Measurements from ENCODE around the gene PLD6. TPM values are rescaled to one million over a fixed set of nuclear protein-coding genes. Genes with fewer than 3 reads are reported as not detected.
"Not testable (repeated sequence)": the region's sequence is repeated elsewhere in the genome, so short reads cannot be mapped to it uniquely, and the experiment has no call there.

Gene PLD6
- total and polyA plus RNA-seq, 8 donors: 3.4 to 5.9 (median 4.6) TPM

DNA sequence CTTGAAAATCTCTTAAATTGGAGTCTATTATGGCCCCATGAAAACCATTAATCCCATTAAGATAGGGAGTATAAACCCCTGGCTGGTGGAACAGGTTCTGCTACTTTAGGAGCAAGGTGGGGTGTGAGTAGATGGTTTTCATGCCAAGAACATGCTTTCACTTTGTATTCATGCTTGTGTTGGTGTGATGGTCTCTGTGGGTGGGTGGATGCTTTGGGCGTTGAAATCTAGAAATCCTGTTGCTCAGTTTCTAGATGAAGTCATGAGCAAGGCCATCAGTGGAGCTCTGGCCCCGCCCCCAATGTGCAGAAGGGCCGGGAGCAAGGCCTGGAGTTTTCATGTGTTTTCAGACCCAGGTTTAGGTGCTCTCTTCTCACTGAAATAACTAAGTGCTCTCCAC lies 20.1 kb downstream of the PLD6 start:
- DNase-seq (peak in 2 of 4 donors; percentile 79 to 80), ATAC-seq (peak; percentile 66)
- TF ChIP-seq, protein P1, sequence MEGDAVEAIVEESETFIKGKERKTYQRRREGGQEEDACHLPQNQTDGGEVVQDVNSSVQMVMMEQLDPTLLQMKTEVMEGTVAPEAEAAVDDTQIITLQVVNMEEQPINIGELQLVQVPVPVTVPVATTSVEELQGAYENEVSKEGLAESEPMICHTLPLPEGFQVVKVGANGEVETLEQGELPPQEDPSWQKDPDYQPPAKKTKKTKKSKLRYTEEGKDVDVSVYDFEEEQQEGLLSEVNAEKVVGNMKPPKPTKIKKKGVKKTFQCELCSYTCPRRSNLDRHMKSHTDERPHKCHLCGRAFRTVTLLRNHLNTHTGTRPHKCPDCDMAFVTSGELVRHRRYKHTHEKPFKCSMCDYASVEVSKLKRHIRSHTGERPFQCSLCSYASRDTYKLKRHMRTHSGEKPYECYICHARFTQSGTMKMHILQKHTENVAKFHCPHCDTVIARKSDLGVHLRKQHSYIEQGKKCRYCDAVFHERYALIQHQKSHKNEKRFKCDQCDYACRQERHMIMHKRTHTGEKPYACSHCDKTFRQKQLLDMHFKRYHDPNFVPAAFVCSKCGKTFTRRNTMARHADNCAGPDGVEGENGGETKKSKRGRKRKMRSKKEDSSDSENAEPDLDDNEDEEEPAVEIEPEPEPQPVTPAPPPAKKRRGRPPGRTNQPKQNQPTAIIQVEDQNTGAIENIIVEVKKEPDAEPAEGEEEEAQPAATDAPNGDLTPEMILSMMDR (IDR thresholded peaks at IDR 0.05): no peak
- Histone ChIP-seq H3K27ac (peak overlapping the region; percentile 56 to 57), H3K4me3 (no peak overlapping the region), H3K9me3 (no peaks in the 10 kb centered on the region), H3K27me3 (no peaks in the 10 kb centered on the region), H3K4me1 (peaks cover 13 to 48% of the 10 kb centered on the region in 2 donors), H3K36me3 (peaks cover 0 to 62% of the 10 kb centered on the region in 2 donors)
- intact Hi-C loops (cut with DNase I): no loop called here

DNA sequence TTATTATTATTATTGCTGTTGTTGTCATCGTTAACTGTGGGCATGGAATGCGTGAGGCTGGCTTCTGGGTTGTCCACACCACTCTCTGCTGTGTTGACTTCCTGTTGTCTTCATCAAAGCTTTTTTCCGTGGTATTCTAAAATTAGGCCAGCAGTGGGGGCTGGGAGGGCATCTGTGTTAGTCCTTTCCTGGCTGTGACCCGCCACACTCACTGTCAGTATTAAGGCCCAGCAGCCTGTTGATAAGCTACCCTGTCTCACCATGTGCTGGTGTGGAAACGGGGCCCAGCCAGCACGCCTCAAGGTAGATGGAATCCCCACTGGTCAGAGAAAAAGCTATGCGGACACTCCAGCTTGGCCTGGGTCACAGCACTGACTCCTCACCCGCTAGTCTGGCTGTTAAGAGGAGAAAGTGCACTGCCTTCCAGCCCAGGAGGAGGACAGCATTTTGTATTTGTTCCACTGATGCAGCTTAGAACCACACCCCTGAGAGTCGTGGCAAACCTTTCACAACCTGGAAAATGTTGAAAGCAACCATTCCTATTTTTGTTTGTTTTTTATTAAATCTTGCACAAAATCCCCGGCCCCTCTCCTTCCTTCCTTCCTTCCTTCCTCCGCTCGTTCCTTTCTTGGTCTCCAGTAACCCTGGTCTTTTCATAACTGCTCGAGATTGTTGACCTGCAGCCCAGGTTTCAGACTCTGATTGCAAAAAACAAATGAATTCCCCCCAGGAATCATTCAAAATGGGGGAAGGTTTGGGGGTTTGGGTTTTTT lies 21.0 kb downstream of the PLD6 start:
- Histone ChIP-seq H3K36me3 (peaks cover 0 to 71% of the 10 kb centered on the region in 2 donors), H3K4me1 (peaks cover 13 to 45% of the 10 kb centered on the region in 2 donors), H3K27ac (peak overlapping the region in 1 of 2 donors; percentile 57)
- H3K4me3 ChIP-seq; ATAC-seq; DNase-seq; H3K9me3 ChIP-seq; H3K27me3 ChIP-seq; intact Hi-C loops (cut with DNase I): not testable (repeated sequence)

DNA sequence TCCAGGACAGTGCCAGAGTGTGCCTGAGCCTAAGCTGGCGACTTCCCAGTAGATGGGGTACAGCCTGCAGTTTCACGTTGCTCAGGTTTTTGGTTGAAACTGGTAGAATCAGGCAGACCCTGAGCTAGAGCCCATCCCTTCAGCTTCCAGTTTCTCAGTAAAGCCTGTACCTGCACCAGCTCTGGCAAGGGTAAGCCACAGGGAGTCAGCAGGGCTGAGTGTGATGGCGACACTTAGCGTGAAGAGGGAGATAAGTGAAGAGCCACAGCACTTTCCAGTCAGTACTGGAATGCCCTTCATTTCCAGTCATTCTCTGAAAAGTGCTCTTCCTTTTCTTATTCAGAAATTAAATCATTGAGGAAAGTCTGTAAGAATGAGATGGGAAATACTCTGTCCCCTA lies 22.4 kb downstream of the PLD6 start:
- DNase-seq: no peak
- Histone ChIP-seq H3K27ac (no peak overlapping the region), H3K4me3 (no peak overlapping the region), H3K36me3 (peaks cover 0 to 81% of the 10 kb centered on the region in 2 donors), H3K27me3 (no peaks in the 10 kb centered on the region), H3K4me1 (peaks cover 13 to 45% of the 10 kb centered on the region in 2 donors), H3K9me3 (no peaks in the 10 kb centered on the region)
- intact Hi-C loops (cut with DNase I): no loop called here
- TF ChIP-seq, protein P1 (IDR thresholded peaks at IDR 0.05): no peak
- ATAC-seq: peak; percentile 54

DNA sequence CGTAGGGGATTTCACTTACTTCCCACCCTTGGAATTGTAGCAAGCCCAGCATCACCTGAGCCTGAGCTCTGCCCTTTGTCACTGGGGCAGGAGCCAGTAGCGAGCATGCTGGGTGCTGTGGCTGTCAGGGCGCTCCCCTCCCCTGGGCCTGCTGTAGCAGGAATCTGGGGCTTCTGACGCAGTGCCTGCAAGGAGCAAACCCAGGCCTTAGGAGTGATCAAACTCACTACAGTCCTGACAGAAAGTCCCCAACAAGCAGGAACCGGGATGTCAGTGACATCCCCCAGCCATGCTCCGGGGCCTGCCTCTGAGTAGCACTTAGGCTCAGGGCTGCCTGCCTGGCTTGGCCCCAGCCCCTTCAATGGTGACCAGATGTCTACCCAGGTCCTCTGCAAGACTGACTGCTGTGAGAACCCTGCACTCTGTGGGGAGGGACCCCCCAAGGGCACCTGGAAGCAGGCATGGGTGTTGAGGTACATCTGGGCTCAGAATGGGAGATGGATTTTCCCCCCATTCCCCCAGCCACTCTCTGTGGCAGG lies 23.5 kb downstream of the PLD6 start:
- Histone ChIP-seq H3K36me3 (peaks cover 0 to 83% of the 10 kb centered on the region in 2 donors), H3K27me3 (no peaks in the 10 kb centered on the region), H3K4me3 (no peak overlapping the region), H3K9me3 (no peaks in the 10 kb centered on the region), H3K27ac (no peak overlapping the region), H3K4me1 (peaks cover 13 to 43% of the 10 kb centered on the region in 2 donors)
- TF ChIP-seq, protein P1 (IDR thresholded peaks at IDR 0.05): no peak
- intact Hi-C loops (cut with DNase I): no loop called here
- no peak for ATAC-seq
- peak in 1 of 4 donors; percentile 44 for DNase-seq

DNA sequence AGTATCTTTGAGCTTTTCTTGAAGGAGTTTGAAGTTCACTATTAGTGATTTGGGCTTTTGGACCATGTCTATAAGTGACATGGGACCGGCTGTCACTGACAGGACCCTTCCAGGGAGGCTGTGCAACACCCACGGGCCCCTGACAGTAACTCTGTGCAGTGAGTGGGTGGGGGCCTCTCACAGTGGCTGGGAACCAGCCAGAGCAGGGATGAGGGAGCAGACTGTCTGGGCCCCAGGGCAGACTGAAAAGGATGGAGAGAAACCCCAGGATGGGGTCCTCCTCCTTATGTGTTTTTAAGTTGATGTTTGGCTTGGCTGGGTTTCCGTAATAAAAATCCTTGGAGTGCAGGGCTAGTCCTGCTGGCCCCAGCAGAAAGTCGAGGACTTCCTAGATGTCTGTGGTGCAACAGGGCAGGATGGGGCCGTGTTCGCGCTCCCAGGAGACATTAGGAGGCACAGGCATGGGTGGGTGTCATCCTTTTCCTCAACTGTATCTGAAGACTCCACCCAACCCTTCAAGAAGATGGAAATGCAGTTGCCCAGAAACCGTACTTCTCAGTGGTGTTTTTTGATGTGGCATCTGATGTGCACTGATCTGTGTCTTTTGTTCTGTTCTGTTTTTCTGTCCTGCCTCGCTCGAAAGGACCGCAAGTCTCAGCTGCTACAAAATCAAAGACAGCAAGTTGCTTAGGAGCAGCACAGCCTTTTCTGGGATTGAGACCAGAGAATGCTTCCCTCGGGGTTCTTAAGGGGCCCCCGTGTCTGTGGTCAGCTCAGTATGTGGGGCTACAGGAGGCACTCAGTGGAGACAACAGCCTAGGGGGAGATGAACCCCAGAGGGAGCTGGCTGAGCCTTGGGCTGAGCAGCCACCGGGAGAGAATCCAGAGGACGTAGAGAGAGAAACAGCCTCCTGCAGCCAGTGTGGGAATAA lies 24.2 kb downstream of the PLD6 start:
- TF ChIP-seq, protein P1 (IDR thresholded peaks at IDR 0.05): no peak
- Histone ChIP-seq H3K27me3 (no peaks in the 10 kb centered on the region), H3K27ac (no peak overlapping the region), H3K9me3 (no peaks in the 10 kb centered on the region), H3K36me3 (peaks cover 0 to 83% of the 10 kb centered on the region in 2 donors), H3K4me3 (no peak overlapping the region), H3K4me1 (peaks cover 8 to 37% of the 10 kb centered on the region in 2 donors)
- ATAC-seq (no peak), DNase-seq (peak in 1 of 4 donors; percentile 55)
- intact Hi-C loops (cut with DNase I): no loop called here
